Panc1 (cell line): ENCODE results near the gene SMYD2. TPM values are rescaled to one million over a fixed set of nuclear protein-coding genes. Genes with fewer than 3 reads are reported as not detected.

Source experiments
- ATAC-seq: fragments of 200-7000 bp; cut with Tn5 transposase; 2 replicates; pipeline ENCODE4 v1.9.1; 2020; ENCODE audit warnings: mild to moderate bottlenecking, moderate library complexity
- BruUV-seq: library from RNA; stranded (reverse); fragments of 400-500 nt; replicated peaks from 2 replicates; lab custom pipeline; 2021; lab: Mats Ljungman, UMichigan
- CTCF ChIA-PET: fragments of 300-600 bp; sonication (Branson Sonifier 250); formaldehyde crosslinking; loops from one replicate; lab custom pipeline; 2022; ENCODE audit warnings: antibody characterized with exemption; lab: Charles Lee
- POLR2A ChIA-PET: fragments of 300-600 bp; sonication (Branson Sonifier 250); formaldehyde crosslinking; loops from one replicate; lab custom pipeline; 2022; ENCODE audit warnings: antibody characterized with exemption; lab: Charles Lee
- DNase-seq: peaks from one replicate; pipeline ENCODE4 v3.0.0-alpha.2; 2010; ENCODE audit warnings: low read depth, low spot score
- H3K27ac ChIP-seq: 2 replicates; pipeline ENCODE4 v1.5.1; 2011; ENCODE audit warnings: mild to moderate bottlenecking, low read length, inconsistent platforms
- H3K27me3 ChIP-seq: fragments of 200-500 bp; sonication (Bioruptor generic); 2 replicates; pipeline ENCODE4 v1.6.0; 2014; ENCODE audit warnings: low read length, inconsistent platforms; ENCODE audit not compliant: control insufficient read depth, insufficient read depth
- H3K36me3 ChIP-seq: fragments of 200-500 bp; sonication (Bioruptor generic); 2 replicates; pipeline ENCODE4 v1.5.1; 2014; ENCODE audit warnings: inconsistent platforms, mild to moderate bottlenecking, low read length, moderate library complexity; ENCODE audit not compliant: control insufficient read depth, insufficient read depth
- H3K4me1 ChIP-seq: 2 replicates; pipeline ENCODE4 v1.5.1; 2011; ENCODE audit warnings: inconsistent platforms, mild to moderate bottlenecking, low read length, moderate library complexity; ENCODE audit not compliant: control insufficient read depth, insufficient read depth
- H3K4me3 ChIP-seq, 2 experiments: 2 replicates each; pipeline ENCODE4 v1.5.1; 2011 to 2012; ENCODE audit warnings: low read depth in 2 of 2, low read length in 2 of 2, mild to moderate bottlenecking in 2 of 2, inconsistent platforms in 1 of 2, moderate library complexity in 1 of 2
- H3K9me3 ChIP-seq: fragments of 200-500 bp; sonication (Bioruptor generic); 2 replicates; pipeline ENCODE4 v1.5.1; 2014; ENCODE audit warnings: low read depth, mild to moderate bottlenecking, inconsistent platforms, low read length, moderate library complexity; ENCODE audit not compliant: control insufficient read depth, insufficient read depth
- CTCF ChIP-seq: fragments of 450-650 bp; IDR thresholded peaks from 2 replicates; pipeline ENCODE4 v1.5.1; 2017; ENCODE audit warnings: mild to moderate bottlenecking
- POLR2AphosphoS5 ChIP-seq: IDR thresholded peaks from 2 replicates; pipeline ENCODE4 v1.6.1; 2012; ENCODE audit warnings: mild to moderate bottlenecking, low read depth, low read length, moderate library complexity
- REST ChIP-seq, 2 experiments: IDR thresholded peaks; 2 replicates each; pipeline ENCODE4 v1.6.1; 2011 to 2012; ENCODE audit warnings: low read depth in 2 of 2, control low read depth in 1 of 2, low read length in 1 of 2, mild to moderate bottlenecking in 1 of 2, moderate library complexity in 1 of 2; ENCODE audit not compliant: insufficient read depth in 1 of 2
- SIN3A ChIP-seq: IDR thresholded peaks from 2 replicates; pipeline ENCODE4 v1.6.1; 2012; ENCODE audit warnings: low read depth, mild to moderate bottlenecking, low read length, moderate library complexity, borderline replicate concordance; ENCODE audit not compliant: insufficient read depth
- TCF7L2 ChIP-seq: IDR thresholded peaks from 2 replicates; pipeline ENCODE4 v1.6.1; 2011; ENCODE audit warnings: mild to moderate bottlenecking, low read depth, low read length, inconsistent platforms
- in situ Hi-C: cut with HindIII; loops from 2 replicates; pipeline ENCODE4 v1.10.0; 2016; ENCODE audit warnings: low sequenced_read_pairs, low pct_unique_long_range_greater_than_20kb
- intact Hi-C: fragments of 100-400 bp; cut with micrococcal nuclease; formaldehyde crosslinking; loops from one replicate; pipeline ENCODE4 v1.10.0; 2022; ENCODE audit not compliant: unreplicated experiment
- total RNA-seq: library from RNA; stranded (reverse); gene quantifications from one replicate; pipeline ENCODE4 v1.2.1, GENCODE V29; 2021; ENCODE audit not compliant: unreplicated experiment

The SMYD2 gene
- total RNA-seq, 1 experiment from 2014 or later = 31.0 TPM

GRCh38 chr1:214301526-214301925 is 20.6 kb downstream of the SMYD2 start:
- CTCF ChIA-PET = no interaction called here
- TF ChIP-seq REST (IDR thresholded peaks at IDR 0.05; ENCODE audit: insufficient read depth in 1 of 2, low read depth in 2 of 2, low read length in 1 of 2) (no peak), POLR2AphosphoS5 (no peak), CTCF (no peak), SIN3A (no peak), TCF7L2 (no peak)

GRCh38 chr1:214303141-214303930 is 22.4 kb downstream of the SMYD2 start:
- in situ Hi-C loops (no loop called here), intact Hi-C loops (no loop called here)
- no TSS peak for BruUV-seq
- H3K36me3 ChIP-seq = no peaks in the 10 kb centered on the region
- TF ChIP-seq TCF7L2 = no peak
- TF ChIP-seq POLR2AphosphoS5 = no peak
- TF ChIP-seq CTCF = no peak
- no peak for TF ChIP-seq REST (IDR thresholded peaks at IDR 0.05; ENCODE audit: insufficient read depth in 1 of 2, low read depth in 2 of 2, low read length in 1 of 2)
- no peak for TF ChIP-seq SIN3A
- H3K9me3 ChIP-seq = no peaks in the 10 kb centered on the region
- CTCF ChIA-PET = interaction anchor here (0.5 kb wide), 1 partner anchor 11 kb away, joined by 4 read pairs; no protein-coding TSS in a partner anchor
- DNase-seq (no peak), ATAC-seq (no peak)
- POLR2A ChIA-PET = no interaction called here
- H3K4me1 ChIP-seq = no peaks in the 10 kb centered on the region
- no peak overlapping the region for H3K4me3 ChIP-seq
- no peaks in the 10 kb centered on the region for H3K27me3 ChIP-seq
- H3K27ac ChIP-seq = no peak overlapping the region

More at GRCh38 chr1:214301526-214301925, 20.6 kb downstream of the SMYD2 start:
- Histone ChIP-seq H3K4me1 (no peaks in the 10 kb centered on the region), H3K27ac (no peak overlapping the region), H3K36me3 (no peaks in the 10 kb centered on the region), H3K4me3 (no peak overlapping the region), H3K27me3 (no peaks in the 10 kb centered on the region), H3K9me3 (no peaks in the 10 kb centered on the region)
- intact Hi-C loops = no loop called here
- ATAC-seq (no peak), DNase-seq (no peak)
- in situ Hi-C loops = no loop called here
- POLR2A ChIA-PET = interaction anchor here (0.7 kb wide), 1 partner anchor 30 kb away, joined by 7 read pairs; no protein-coding TSS in a partner anchor
- no TSS peak for BruUV-seq
